Peyer's patch (tissue), 4 donors: ENCODE measurements around the gene SMG1.

Experiments
- CTCF ChIP-seq, 6 experiments: fragments of 450-650 bp in 4 of 6; fragments of 200-600 bp in 2 of 6; sonication (generic) in 1 of 6; IDR thresholded peaks; one replicate each; pipeline ENCODE4 v1.5.1; 2017 to 2019; ENCODE audit warnings: antibody characterized with exemption in 6 of 6, mild to moderate bottlenecking in 3 of 6, moderate library complexity in 1 of 6
- POLR2A ChIP-seq, 2 donors: fragments of 450-650 bp; IDR thresholded peaks; one replicate each; pipeline ENCODE4 v1.5.1; 2017; ENCODE audit warnings: antibody characterized with exemption in 2 of 2, mild to moderate bottlenecking in 2 of 2, moderate library complexity in 2 of 2

GRCh38 chr16:18943414-18943813 lies 17.2 kb upstream of the SMG1 start:
- TF ChIP-seq CTCF (IDR thresholded peaks at IDR 0.05) (no peak), POLR2A (IDR thresholded peaks at IDR 0.05) (no peak)
